Left lobe of liver (tissue), 2 donors: ENCODE results near the gene MUC20. TPM values are rescaled to one million over a fixed set of nuclear protein-coding genes. Genes with fewer than 3 reads are reported as not detected.
"Not testable (repeated sequence)": the region's sequence is repeated elsewhere in the genome, so short reads cannot be mapped to it uniquely, and the experiment has no call there.

ENCODE experiments used
- ATAC-seq: fragments of 200-7000 bp; cut with Tn5 transposase; one replicate; pipeline ENCODE4 v1.9.1; 2020; ENCODE audit warnings: mild to moderate bottlenecking, moderate library complexity
- DNase-seq: peaks from one replicate; pipeline ENCODE4 v3.0.0-alpha.2; 2020; ENCODE audit warnings: low spot score
- total RNA-seq: library from RNA; stranded (reverse); gene quantifications from one replicate; pipeline ENCODE4 v1.2.1, GENCODE V29; 2021
- donor health status: DM: no; HTN: no; CAD: no; lungs with moderate emphysema.
- donor health status: DM: no; HTN: yes; CAD: no.

MUC20 gene
- total RNA-seq, 1 donor from 2014 or later, result 29.6 TPM

DNA sequence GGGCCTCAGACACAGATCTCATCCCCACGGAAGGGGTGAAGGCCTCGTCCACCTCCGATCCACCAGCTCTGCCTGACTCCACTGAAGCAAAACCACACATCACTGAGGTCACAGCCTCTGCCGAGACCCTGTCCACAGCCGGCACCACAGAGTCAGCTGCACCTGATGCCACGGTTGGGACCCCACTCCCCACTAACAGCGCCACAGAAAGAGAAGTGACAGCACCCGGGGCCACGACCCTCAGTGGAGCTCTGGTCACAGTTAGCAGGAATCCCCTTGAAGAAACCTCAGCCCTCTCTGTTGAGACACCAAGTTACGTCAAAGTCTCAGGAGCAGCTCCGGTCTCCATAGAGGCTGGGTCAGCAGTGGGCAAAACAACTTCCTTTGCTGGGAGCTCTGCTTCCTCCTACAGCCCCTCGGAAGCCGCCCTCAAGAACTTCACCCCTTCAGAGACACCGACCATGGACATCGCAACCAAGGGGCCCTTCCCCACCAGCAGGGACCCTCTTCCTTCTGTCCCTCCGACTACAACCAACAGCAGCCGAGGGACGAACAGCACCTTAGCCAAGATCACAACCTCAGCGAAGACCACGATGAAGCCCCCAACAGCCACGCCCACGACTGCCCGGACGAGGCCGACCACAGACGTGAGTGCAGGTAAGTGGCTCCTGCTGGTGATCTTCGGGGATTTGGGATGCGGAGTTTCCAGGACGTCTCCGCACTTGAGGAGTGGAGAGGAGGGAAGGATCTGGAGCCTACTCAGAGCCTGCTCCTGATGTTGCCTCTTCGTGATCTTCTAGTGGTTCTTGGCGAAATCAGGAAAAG is 5.3 kb downstream of the MUC20 start:
- not testable (repeated sequence) for ATAC-seq, DNase-seq

DNA sequence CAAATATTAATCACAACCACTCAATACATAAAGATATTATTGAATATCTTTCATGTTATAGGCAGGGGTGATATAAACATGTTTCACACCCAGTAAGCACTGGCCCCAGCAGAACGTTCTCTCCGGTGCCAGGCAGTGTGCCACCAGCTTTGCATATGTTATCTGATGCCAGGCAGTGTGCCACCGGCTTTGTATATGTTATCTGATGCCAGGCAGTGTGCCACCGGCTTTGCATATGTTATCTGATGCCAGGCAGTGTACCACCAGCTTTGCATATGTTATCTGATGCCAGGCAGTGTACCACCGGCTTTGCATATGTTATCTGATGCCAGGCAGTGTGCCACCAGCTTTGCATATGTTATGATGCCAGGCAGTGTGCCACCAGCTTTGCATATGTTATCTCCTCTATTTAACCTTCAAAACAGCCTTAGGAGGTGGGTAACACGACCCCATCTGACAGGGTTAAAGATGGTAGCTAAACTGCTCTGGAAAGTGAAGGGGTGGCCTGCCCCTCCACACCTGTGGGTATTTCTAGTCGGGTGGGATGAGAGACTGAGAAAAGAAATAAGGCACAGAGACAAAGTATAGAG is 6.9 kb downstream of the MUC20 start:
- ATAC-seq, result no peak
- no peak for DNase-seq

DNA sequence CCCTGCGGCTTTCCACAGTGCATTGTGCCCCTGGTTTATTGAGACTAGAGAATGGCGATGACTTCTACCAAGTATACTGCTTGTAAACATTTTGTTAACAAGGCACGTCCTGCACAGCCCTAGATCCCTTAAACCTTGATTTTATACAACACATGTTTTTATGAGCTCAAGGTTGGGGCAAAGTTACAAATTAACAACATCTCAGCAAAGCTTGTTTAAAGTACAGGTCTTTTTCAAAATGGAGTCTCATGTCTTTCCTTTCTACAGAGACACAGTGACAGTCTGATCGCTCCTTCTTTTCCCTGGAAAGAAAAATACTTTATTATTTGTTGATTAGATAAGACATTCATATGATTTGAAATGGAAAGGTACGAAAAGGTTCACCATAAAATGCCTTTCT is 8.0 kb downstream of the MUC20 start:
- ATAC-seq, DNase-seq: not testable (repeated sequence)

DNA sequence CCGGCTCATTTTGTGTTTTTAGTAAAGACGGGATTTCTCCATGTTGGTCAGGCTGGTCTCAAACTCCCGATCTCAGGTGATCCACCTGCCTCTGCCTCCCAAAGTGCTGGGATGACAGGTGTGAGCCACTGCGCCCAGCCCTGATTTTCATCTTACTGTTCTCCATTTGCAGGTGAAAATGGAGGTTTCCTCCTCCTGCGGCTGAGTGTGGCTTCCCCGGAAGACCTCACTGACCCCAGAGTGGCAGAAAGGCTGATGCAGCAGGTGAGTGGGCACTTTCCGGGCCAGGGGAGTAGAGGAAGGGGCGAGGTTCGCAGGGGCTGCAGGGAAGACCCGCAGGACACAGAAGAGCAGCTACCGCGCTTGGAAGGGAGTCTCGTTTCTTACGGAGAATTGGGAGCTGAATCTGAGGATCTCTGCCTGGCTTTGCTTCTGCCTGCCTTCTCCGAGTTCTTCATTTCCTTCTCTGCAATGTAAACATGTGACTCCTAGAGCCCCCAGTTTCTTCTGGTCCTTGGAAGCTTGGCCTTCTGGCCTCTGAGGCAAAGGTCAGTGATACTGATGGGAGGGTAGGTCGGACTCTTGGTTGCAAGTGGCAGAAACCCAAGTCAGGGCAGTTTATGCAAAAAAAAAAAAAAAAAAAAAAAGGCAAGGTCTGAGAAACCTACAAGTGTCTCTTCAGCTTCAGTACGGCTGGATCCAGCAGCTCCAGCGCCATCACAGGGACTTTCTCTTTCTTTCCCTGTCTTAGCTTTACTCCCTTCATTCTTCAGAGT is 8.9 kb downstream of the MUC20 start:
- ATAC-seq, result peak; percentile 13
- no peak for DNase-seq

DNA sequence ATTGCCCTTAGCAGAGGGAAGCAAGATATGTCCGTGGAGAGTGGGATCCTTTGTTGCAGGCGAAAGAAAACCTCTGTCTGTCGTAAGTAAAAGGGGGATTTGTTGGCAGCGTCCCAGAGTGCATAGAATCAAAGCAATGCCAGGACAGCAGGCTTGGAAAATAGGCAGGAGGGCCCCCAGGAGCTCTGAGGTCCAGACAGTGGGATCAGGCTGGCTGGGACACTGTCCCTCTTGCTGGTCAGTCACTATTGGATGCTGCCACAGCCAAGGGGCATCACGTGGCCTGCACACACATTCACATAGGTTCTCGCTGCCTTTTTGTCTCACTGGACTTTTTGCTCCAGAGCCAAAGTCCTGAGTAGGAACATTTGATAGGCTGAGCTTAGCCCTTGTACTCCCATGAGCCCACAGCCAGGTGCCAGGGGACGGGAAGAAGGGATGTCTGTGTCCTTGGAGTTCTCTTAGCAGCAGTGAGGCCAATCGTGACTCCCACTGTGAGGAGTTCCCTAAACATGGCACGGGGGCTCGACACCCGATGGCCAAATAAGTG is 10.7 kb downstream of the MUC20 start:
- DNase-seq (no peak), ATAC-seq (no peak)

DNA sequence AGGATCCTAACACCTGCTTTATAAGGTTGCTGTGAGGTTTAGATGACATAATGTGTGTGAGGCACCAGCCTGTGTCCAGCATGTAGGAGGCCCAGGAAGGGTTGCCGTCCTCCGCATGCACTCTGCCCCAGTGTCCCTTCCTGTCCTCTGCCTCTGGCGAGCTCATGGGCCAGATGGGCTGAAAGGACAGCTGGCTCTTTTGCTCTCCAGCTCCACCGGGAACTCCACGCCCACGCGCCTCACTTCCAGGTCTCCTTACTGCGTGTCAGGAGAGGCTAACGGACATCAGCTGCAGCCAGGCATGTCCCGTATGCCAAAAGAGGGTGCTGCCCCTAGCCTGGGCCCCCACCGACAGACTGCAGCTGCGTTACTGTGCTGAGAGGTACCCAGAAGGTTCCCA is 12.2 kb downstream of the MUC20 start:
- DNase-seq (no peak), ATAC-seq (peak; percentile 30)

DNA sequence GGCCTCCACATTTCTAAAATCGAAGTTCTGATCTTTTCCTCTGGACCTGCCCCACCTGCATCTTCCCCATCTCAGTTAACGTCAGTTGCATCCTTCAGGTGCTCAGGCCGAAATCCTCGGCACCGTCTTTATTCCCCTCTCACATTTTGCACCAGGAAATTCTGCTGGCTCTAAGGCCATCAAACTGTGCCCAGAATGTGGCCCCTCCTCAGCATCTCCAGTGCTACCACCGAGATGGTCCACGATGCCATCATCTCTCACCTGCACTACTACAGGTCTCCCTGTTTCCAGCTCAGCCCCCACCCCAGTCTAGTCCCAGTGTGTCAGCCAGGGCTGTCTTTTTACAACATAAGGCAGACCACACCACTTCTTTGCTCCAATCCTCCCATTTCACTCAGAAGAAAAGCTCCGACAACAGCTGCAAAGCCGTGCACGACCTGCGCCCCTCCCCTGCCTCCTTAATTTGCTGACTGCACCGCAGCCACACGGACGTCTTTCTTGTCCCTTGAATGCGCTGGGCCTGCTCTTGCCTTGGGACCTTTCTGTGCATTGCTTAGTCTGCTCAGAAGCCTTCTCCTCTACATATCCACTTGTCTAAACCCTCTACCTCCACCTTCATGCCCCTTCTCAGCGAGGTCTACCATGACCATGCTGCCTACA is 14.4 kb downstream of the MUC20 start:
- ATAC-seq (no peak), DNase-seq (no peak)

DNA sequence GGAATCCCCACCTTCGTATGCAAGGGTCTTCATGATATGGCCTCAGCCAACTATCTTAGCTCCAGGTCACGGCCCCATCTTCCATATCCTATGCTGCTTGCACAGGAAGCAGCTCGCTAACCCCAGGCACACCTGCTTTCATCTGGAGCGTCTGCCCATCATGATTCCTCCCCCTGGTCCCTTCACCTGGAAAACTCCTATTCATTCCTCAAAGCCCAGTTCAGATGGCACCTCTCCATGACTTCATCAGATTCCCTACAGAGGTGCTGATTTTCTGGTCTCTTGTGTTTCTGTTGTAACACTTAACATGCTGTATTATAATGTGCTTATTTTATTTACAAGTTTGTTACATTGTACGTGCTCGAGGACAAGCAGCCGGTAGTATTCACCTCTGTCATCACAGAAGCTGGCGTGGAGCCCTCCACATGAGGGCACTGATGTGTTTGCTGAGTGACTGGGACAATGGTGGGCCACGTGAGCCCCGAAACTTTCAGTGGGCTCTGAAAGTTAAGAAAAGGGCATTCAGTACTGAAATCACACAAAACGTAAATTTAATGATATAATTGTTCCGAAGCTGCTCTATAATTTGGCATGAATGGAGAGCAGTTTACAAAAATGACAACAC is 16.2 kb downstream of the MUC20 start:
- DNase-seq (no peak), ATAC-seq (no peak)

DNA sequence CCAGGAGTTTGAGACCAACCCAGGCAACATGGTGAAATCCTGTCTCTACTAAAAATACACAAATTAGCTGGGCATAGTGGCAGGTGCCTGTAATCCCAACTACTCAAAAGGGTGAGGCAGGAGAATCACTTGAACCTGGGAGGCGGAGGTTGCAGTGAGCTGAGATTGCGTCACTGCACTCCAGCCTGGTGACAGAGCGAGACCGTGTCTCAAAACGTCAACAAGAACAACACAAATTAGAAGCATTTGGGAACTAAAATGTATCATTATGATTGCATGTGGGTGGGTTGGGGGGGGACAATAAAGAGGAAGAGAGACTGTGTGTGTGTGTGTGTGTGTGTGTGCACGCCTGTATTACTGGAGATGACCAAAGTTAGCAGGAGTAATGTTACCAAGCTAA is 17.0 kb downstream of the MUC20 start:
- ATAC-seq, result not testable (repeated sequence)

DNA sequence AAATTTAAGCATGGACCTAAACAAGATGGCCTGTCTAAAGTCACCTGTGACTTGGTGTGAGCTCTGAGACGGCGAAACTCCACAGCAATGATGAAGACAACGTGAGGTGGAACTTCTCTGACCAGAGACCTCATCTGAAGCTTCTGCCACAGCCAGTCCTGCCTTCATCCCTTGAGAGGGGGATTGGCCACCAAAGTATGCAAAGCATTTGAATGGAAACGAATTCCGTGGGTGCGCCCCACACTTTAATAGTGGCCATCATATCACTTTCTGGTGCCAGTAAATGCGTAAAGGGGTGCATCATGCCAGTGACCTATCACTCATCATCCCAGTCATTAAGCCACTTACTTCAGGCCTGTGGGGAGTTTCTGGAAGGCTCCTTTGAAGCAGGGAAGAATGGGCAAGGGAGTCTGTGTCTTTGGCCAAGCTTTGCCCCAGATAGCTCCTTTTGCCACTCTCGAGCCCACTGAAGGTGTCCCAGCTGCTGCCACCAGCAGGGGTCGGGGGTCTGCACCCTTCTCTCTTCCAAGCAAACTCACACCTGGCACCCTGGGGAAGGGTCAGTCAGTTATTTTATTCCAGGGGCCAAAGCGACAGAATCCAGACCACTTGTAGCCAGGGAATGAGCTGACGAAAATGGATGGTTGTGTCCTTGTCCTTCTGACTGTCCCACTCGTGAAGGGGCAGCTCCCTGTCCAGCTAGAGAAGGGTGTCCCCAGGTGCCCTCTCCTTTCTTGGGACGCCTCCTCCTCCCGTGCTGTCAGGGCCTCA is 17.7 kb downstream of the MUC20 start:
- ATAC-seq (peak; percentile 14), DNase-seq (no peak)

More for the DNA sequence above, 17.0 kb downstream of the MUC20 start:
- not testable (repeated sequence) for DNase-seq

DNA sequence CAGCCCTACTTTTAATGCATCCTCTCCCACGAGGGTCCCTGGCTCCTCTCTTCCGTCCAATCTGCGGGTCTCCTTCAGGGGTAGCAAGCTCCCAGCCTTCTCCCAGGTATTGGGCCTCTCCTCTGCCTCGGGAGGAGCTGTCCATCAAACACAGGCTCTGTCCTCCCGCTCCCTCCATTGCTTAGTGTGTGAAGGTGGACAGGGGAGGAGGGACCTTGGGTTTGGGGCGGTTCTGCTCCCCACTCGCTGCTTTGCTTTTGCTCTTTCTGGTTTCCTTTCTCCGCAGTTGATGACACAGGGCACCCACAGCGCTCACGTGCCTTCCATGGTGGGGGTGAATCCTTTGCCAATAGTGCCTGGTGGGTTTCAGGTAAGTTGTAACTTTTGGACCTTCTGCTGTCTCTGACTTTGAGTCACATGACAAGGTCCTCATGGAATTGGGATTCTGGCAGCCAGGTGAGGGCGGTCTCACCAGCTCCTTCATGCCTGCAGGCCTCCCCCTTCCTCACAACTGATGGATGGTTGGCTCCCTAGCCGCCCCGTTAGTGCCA is 18.9 kb downstream of the MUC20 start:
- DNase-seq (no peak), ATAC-seq (peak; percentile 39)

DNA sequence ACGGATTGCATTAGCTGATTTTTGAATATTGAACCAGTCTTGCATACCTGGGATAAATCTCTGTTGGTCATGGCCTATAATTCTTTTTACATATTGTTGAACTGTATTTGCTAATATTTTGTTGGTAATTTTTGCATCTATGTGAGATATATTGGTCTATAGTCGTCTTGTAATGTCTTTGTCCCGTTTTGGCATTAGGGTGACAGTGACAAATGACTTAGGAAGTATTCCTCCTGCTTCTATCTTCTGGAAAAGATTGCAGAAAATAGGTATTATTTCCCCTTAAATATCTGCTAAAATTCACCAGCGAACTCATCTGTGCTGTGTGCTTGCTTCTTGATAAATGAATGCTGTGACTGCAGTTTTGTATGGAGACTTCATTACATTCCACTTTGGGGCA is 23.7 kb downstream of the MUC20 start:
- DNase-seq, result no peak

DNA sequence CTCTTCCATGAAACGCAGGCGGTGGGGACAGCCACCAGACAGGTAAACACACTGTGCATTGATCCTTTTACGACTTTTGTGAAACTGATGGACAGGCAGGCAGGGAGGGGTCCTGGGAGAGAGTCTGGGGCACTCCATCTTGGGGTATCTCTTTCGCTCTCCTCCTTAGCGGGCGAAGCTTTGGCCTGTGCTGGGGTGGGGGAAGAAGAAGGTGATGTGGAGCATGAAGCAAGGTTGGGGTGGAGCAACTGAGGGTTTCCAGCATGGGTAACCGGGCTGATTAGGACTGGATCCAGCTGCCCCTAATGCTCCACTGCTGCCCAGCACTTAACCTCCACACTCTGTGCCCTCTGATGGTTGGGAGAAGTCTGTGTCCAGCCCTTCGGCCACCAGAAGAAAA is 25.6 kb downstream of the MUC20 start:
- DNase-seq (no peak), ATAC-seq (no peak)

More for the DNA sequence above, 23.7 kb downstream of the MUC20 start:
- no peak for ATAC-seq

DNA sequence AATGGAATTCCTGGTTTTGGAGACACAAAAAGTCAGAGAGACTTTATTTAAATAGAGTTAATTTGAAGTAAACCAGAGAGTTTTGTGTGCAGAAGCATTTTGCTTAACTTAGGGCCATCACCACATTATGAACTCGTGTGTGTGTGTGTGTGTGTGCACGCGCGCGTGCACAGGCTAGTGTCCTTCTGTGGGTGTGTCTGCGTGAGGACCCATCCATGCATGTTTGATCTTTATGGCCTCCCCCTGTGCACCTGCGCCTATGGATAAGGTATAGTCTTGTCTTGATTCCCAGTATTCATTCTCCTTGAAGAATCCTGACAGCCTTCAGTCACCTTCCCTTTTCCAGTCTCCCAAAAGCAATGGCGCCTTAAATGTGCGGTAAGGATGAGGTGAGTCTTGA is 26.0 kb downstream of the MUC20 start:
- ATAC-seq, result no peak
- DNase-seq, result no peak

DNA sequence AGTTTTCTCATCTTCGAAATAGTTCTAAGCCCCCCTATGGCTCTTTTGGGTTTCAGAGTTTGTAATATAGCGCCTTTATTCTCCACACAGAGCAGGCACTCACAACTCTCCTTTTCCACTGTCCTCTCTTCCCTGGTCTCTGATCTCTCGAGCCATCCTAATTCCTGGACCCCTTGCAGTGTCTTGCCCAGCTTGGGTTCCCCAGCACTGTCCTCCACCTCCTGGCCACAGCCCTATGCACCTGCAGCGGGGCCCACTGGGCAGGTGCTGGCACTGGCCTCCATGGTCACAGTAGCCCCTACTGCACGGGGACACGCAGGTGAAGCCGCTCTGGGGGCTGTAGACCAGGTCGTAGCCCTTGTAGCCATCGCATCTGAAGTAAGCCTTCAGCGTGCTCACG is 27.9 kb downstream of the MUC20 start:
- ATAC-seq, result no peak
- DNase-seq, result no peak

DNA sequence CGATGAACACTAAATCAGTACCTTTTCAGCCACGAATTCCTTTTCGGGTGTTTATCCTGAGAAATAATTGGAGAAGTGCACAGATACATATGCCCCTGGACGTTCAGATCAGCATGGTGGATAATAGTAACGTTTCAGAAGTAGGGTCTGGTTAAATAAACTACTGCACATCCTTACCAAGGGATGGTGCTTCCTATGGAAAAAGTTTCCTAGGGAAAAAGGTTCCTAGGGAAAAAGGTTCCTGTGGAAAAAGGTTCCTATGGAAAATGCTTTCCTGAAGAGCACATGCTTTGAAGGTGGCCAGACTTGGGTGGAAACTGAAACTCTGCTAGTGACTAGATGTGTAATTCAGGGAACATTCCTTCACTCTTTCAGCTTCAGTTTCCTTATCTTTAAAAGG is 28.3 kb downstream of the MUC20 start:
- ATAC-seq, DNase-seq: not testable (repeated sequence)

DNA sequence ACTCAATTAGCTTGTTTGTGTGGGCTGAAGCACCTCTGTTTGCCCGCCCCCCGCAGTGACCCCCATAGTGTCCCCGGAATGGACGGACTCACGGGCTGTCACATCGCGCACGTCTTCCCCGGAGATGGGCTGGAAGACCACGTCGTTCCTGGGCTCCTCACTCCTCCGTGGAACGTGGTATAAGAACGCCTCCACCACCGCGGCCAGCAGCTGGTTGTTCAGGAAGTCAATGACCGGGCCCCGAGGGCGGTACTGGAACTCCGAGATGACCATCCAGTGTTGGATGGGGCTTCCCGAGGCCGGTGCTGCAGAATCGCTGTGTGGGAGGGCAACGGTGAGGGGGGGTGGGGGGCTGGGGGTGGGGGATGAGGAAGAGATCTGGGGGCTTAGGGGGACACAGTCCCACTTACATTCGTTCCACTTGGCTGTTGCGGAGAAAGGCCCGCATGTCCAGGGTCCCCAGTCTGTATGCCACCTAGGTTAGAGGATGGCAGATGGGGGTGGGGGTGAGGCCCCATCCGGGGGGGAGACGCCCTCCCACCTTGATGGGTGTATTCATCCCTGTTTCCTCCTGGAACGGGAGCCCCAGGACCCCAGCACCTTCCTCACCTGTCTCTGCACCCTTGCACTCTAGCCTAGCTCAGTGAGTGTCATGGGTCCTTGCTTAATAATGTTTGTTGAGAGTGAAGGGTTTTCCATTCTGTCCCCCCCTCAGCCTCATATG is 30.2 kb downstream of the MUC20 start:
- ATAC-seq (no peak), DNase-seq (no peak)

DNA sequence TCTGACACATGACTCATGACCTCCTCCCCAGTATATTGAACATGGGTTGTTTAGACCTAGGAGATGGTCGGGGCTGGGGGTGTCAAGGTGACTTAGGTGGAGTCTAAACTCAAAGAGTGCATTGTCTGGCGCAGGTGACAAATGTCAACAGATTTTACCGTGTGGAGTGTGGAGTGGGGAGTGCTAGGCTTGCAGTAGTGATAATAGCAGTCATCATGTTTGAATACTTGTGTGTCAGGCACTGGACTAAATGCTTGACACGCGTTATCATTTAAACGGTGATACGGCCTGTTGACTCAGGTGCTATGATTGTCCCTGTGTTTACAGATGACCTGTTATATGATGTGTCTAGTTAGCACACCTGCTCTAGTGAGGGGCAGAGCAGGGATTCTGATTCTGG is 30.8 kb downstream of the MUC20 start:
- DNase-seq (no peak), ATAC-seq (no peak)

DNA sequence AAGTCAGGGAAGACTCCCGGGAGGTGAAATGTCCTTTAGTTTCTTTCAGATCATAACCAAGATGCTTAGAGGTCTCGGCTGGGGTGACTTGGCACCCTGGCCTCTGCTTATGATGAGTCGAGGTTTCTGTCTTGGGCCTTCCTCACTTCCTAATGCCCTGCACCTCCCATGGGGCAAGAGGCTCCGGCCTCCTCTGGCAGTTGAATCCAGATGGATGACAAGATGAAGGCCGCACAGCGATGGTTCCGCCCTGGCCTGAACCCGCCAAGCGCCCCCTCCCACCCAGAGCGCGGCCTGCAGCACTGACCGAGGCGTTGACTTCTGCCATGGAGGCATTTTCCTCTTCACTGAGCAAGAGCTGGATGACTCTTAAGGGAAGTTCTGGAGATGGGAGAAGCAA is 31.3 kb downstream of the MUC20 start:
- no peak for DNase-seq
- no peak for ATAC-seq
